DMS114 treated with DMSO at 0.1 percent for 48 hours (cell line): ENCODE measurements around the gene GATM.
"Not testable (repeated sequence)": the region's sequence is repeated elsewhere in the genome, so short reads cannot be mapped to it uniquely, and the experiment has no call there.

ENCODE experiments used
- DNase-seq: peaks from one replicate; lab custom pipeline; 2025; ENCODE audit not compliant: unreplicated experiment; lab: John Stamatoyannopoulos, UW

GATM gene

DNA sequence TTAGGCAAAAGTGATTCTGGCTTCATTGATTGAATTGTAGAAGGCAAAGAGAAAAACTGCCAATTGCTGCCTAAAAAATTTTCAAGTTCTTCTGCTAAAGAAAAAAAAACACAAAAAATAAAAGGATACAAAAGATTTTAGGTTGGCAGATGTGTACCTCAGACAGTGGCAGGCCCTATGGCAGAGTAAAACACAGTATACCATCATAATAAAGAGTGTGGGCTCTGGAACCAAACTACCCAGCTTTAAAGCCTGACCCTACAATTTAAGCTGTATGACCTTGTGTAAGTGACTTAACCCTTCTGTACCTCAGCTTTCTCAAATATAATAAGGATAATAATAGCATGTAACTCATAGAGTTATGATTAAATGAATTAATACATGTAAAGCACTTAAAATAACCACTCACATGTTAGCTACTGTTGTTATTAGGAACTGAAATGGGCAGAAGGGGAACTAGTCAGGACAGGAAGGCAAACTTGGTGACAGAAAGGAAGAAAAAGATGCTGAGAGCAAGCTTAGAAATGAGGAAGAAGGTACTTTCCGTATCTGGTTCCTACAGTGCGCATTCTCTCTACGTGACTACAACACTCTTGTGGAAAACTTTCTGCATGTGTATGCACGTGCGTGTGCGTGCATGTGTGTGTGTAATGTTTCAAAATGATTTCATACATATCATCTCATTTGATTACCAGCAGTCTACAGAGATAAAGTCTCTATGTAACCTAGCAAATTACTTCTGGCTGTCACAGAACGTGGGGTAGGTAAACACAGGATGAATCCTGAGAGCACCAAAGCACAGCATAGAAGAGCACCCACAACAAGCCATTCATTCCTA, 13.6 kb upstream of the GATM start:
- no peak for DNase-seq

DNA sequence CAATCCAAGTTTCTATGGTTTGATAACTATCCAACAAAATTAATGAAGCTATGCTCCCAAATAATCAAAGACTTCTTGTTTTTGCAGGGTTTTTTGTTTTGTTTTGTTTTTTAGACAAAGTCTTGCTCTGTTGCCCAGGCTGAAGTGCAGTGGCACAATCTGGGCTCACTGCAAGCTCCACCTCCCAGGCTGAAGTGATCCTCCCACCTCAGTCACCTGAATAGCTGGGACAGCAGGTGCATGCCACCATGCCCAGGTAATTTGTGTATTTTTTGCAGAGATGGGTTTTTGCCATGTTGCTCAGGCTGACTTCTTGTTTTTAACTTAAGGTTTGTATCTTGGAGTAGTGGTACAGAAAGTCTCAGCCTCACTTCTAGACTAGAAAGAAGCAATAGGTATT, 11.0 kb upstream of the GATM start:
- no peak for DNase-seq

DNA sequence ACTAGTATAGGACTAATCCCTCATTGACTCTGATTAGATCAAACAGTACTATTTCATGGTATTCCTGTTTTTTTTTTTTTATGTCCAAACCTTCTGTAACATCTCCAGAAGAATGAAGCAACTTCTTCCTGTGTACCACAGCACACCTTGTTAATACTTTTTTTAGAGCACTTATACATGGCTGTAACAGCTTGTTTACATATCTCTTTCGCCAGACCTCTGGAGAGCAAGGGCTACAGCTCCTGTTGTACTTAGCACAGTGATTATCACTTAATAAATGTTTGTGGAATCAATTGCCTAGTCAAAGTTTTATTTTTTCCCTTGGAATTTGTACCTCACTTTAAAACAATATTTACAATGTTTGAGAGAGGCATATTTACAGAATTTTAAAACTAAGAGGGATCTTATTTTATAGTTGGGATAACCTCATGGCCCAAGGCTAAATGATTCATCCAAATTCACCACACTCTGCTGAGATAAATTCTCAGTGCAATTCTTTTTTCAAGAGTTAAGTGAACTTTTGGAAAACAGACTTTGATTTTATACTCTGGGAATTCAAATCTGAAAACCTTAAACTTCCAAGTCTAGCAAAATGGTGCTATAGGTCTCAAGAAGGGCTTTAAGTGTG, 9.2 kb upstream of the GATM start:
- DNase-seq, result no peak

DNA sequence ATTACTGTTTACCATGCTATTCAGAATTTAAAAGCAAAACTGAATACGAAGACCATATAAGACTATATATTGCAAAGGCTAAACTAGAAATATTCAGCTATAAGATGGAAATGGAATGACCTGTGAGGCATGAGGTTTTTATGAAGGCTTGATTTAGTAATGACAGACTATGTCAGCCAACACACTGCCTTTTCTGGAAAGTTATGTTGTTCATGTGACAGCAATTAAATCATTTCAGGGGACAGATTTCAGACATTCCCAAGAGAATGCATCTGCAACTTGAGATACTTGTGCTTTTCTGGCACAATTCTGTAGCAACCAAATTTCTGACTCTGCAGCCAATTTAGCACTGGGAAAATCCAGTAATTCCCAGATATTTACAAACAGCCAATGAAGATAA, 8.6 kb upstream of the GATM start:
- no peak for DNase-seq

DNA sequence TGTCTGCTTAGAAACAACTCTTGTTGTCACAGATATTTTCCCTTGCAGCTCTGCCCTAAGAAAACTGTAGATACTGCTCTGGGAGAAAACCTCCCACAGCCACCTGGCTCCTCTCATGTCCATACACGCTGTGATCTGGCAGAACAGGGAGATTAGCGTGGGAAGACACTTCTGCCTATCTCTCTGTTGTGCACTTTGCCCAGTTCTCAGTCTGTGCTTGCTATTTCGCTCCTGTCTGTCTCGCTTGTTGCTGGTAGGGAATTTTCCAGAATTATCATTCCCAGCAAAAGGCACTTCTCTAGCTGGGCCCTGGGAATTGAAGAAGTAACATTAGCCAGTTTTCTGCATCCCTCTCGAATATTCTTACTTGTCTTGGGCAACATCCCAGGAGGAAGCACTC, 8.1 kb upstream of the GATM start:
- no peak for DNase-seq

DNA sequence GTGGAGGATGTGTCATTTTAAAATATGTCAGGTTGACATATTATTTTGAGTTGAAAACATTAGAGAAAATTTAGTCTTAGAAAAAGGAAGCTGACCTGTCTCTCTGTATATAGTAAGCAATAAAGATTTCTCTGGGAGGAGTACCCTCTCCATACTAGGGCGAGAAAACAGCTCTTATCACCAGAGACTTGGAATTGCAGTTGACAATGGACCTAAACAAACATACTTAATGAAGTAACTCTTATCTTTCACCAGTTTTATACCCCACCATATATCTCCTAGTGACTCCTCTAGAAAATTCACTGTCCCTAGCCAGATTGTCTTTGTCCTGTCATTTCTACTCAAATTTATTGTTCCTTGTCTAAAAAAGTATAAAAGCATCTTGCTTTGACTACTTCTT, 7.2 kb upstream of the GATM start:
- no peak for DNase-seq

DNA sequence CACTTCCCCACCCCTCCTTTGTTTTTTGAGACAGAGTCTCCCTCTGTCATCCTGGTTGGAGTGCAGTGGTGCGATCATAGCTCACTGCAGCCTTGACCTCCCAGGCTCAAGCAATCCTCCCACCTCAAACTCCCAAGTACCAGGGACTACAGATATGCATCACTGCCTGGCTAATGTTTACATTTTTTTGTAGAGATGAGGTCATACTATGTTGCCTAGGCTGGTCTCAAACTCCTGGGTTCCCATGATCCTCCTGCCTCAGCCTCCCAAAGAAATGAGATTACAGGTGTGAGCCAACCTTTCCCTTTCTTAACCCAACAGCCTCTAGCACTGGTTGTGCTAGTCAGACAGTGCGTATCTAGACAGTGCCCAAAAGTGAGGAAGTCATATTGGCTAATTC, 6.4 kb upstream of the GATM start:
- DNase-seq, result no peak

DNA sequence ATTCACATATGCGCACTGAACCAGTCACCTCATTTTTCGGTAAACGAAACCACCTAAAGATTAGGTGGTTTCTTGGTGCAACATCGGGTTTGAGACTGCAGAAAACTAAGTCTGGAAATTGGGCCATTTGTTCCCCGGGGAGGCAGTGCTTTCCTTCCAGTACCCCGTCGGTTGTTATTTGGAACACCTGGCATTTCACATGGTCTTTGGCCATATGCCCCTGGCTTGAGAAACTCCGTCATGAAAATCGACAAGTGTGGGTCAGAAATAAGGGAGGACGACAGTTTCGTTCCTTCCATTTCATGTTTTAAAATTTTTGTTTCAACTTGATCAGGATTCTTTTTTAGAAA, 544 bp upstream of the GATM start:
- no peak for DNase-seq

DNA sequence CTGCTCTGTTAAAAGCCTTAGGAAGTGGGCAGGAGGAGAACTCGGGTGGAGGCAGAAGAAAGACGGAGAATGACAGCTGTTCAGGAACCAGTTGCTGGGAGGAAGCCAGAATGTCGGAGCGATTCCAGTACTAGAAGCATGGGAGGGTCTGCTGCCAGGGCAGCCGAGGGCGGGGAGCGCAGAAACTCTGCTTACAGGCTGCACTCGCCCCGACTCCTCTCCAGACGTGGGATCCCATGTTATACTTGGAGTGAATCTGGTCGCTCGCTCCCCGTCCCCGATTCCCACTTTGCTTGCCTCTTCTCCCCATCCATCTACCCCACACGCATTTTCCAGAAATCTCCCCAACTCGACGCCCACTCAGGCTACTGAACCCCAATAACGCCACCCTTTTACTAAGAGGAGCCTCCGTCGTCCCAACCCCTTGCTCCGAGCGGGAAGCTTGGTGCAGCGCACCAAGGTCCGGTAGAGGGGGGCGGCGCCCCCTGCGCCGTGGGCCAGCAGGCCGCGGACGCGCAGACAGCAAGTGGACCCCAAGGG, 665 bp downstream of the GATM start:
- DNase-seq, result no peak

DNA sequence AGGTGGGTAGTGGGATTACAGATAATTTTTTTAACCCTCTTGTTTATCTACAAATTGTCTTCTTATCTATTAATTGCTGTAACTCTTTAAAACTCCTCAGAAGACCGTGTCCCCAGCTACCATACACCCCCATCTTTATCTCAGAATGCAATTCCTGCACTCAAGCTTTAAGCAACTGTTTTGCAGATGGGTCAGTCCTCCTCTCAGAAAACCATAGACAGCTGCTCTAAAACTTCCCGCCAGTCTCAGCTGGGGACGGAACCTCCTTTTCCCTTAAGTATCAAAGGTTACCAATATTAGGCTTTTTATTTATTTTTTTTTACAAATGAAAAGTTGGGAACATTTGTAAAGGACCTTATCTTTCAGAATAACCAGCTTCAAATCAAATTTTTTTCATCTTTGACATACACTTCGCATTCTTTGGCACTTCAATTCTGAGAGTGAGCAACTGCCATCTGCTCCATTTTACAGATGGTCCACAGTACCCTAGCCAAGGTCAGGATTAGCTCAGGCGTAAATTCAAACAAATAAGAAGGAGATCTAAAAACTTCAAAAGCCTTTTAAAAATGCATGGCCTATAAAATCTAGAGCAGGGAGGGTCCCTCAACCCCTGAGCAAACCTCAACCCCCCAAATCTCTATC, 1.3 kb downstream of the GATM start:
- no peak for DNase-seq

DNA sequence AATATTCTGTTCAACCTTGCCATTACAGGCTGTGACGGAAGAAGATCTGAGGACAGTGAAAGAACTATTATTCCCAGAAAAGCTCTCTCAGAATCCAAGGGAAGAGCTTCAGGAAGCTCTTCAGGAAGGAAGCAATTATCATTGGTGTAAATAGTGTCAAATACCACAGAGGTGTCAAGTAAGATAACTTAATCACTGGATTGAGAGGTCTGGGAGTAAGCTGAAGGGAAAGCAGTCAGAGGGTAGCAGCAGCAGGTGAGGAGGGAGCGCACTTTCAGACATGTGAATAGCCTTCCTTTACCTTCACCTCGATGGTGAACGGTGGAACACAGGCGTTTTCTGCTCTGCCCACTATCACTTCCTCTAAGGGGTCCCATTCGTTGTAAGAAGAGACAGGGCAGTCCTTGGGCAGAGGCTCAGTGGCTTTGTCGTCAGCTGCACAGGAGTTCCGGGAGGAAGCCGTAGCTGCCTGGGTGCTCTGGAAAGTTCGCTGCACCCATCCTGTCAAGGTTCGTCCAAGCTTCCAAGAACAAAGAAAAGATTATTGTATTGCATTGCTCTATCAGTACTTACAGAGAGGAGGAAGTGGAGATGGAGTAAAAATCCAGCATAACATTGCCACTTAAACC, 1.9 kb downstream of the GATM start:
- no peak for DNase-seq

DNA sequence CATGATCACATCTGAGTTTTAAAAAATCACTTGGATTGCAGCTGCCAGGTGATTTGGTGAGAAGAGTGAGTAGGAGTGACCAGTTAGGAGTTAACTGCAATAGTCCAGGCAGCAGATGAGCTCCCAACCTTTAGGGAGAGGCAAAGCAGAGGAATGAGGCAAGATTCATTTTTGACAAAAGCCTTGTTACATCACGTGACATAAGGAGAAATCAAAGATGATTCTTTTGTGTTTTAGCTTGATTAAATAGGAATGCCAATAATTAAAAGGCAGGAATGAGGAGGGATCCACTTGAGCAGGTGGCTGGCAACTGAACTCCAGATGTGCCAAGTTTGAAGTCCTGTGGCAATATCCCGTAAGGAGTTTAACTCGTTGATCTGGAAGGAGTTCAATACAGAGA, 2.5 kb downstream of the GATM start:
- no peak for DNase-seq

DNA sequence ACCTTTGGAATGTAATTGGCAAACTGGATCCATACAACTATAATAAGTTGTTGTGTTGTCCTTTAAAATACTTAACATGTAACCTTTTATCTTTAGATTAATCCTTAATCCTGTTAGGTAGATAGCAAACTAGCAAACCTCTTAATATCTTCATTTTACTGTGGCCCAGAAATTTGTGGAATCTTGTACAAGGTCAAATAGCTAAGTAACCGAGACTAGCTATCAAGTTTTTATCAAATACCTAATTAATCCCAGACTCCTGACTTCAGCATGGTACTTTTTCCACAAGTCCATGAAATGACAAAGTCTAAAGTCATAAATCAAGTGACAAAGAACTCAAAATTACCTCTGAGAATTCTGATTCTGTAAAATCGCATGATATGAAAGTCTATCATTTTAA, 4.4 kb downstream of the GATM start:
- no peak for DNase-seq

DNA sequence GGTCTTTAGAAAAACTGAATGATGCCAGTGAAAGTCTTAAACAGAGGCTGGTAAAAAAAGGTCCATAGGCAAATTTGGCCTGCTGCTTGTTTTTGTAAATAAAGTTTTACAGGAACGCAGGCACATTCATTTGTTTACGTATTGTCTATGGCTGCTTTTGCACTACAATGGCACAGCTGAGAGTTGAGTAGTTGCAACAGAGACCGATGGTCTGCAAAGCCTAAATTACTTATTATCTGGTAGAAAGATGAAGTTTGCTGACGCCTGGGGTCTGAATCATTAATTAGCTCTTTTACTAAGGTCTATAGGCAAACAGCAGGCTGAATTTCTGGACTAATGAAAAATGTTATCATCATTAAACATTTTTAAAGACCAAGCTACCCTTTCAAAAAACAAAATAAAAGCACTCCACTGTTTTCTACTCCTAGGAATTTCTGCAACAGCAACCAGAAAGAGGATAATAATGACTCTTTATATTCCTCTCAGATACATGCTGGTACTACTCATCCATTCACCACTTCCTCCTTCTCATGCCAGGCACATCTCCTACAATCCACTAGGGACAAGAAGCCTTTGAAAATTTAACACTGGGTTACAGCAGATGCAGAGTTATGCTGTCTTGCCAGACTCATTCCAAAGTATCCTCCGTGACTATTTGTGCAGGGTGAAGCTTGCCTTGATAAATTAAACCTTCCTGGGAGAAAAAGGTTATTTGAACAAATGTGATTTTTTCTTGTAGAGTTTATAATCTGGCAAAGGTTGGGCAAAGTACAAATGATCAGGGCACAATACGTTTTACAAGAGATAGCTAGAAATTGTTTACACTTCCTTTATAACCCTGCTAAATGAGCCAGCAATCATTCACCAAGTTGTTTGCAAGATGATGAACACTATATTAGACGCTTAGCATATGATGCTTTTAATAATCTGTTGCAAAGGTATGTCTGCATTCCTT, 6.0 kb downstream of the GATM start:
- no peak for DNase-seq

DNA sequence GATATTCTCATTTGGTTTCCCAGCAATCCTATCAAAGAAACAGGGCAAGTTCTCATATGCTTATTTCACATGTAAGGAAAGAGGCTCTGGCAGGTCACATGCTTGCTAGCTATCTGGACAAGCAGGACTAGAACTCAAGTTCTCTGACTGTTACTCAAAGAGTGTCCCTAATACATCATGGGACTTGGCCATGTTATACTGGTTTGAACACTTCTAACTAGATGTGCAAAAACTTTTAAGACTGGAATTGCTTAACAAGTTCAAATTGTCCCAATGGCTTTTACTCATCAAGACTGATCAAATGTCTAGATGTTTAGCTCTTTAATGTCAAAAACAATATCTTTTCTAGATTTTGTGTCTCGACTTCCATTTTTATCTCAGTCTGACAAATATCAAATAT, 6.8 kb downstream of the GATM start:
- DNase-seq, result no peak

DNA sequence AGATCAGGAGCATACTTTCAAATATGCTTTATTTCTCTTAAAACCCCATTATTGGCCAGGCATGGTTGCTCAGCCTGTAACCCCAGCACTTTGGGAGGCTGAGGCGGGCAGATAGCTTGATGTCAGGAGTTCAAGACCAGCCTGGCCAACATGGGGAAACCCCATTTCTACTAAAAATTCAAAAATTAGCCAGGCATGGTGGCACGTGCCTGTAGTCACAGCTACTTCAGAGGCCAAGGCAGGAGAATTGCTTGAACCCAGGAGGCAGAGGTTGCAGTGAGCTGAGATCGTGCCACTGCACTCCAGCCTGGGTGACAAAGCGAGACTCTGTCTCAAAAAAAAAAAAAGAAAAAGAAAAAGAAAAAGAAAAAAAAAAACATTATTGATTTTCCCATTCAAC, 8.3 kb downstream of the GATM start:
- DNase-seq, result not testable (repeated sequence)

DNA sequence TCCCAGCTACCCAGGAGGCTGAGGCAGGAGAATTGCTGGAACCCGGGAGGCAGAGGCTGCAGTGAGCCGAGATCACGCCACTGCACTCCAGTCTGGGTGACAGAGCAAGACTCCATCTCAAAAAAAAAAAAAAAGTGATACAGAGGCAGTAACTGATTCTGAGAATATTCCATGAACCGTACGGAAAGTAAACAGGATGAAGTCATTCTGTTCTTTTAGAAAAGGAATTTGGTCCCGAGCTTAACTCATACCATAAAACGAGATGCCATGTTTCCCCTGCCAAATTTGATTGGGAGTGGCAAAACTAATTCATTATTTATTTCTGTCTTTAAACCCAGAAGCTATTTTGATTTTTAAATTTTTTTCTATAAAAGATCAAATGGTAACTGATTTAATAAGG, 11.1 kb downstream of the GATM start:
- not testable (repeated sequence) for DNase-seq

DNA sequence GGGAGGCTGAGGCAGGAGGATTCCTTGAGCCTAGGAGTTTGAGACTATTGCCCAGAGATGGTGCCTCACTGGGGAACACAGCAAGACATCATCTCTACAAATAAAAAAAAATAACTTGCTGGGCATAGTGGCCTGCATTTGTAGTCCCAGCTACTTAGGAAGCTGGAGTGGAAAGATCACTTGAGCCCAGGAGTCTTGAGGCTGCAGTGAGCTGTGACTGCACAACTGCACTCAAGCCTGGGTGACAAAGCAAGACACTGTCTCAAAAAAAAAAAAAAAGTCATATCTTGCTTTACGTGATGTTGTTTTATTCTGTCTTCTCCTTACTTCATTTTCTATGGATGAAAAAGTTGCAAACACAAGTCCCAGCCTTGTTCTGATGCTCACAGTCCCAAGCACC, 14.1 kb downstream of the GATM start:
- no peak for DNase-seq

DNA sequence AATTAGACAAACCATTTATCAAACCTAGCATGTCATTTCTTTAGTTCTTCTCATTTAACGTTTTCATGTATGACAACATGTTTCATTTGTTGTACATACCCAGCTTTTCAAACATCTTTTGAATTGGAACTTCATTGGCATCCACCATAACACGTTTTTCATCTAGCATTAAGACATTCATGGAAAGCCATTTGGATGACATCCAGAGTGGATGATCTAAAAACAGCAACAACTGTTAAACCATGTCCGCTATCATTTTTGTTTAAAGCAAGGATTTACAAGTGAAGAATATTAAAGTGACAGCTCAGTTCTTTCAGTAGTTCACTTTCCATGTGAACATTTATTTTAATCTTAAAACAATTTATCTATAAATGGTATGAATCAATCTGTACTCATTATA, 14.5 kb downstream of the GATM start:
- no peak for DNase-seq

DNA sequence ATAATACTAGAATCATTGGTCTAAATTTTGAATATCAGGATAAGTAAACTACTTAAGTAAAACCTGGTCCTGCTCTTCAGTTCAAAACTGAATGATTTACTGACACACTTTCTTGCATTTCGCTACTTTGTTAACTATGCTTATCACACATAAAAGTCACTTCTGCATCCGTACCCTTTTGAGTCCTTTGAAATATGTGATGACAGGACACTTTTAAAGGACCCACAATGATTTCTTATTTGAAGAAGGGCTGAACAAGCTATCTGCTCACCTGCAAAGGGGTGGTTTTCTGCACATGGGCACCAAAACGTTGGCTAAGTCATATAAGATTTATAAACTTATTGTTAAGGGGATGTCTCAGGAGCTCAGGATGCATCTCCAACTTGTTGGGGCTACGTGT, 15.0 kb downstream of the GATM start:
- no peak for DNase-seq

DNA sequence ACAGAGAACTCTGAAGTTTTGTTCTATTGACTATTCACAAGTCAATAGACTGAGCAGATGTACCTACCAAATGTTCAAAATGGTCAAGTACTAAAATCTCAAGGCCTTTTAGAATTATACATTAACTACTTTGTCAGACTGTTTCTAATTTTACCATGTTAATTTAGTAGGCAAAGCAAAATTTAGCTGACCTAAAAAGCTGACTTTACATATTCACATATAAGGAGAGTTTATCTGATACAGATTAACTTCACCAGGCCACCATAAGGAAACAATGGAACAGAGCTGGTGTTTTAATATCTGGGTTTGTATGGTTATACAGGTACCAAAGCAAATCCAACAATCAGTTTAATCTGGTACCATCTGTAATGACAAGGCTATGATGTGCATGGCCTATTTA, 15.9 kb downstream of the GATM start:
- no peak for DNase-seq
